ENCODE data around the gene ARFGEF3. TPM values are rescaled to one million over a fixed set of nuclear protein-coding genes. Genes with fewer than 3 reads are reported as not detected.

The ARFGEF3 gene
- total RNA-seq, 1 experiment from 2014 or later, result 5.2 TPM

DNA sequence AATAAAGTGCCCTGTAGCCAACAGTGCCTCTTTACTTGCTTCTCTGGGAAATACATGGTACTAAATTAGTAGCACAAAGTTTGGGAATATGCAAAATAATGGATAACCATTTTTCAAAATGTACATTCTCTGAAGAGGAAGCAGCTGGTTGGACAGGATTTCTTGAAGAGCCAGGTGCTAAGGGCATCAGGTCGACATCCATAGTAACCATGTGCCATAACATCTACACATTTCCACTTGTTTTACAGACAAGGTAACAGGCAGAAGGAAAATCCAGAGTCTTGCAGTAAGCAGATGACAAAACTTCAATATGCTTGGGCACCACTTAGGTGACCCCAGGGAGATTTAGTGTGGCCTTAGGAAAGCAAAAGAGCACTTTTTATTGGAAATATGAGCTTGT lies 179.4 kb downstream of the ARFGEF3 start:
- H3K4me3 Mint-ChIP-seq (ENCODE audit: unreplicated experiment), result no peak overlapping the region
- ChIA-PET POLR2A (no interaction called here), CTCF (no interaction called here)
- no peaks in the 10 kb centered on the region for H3K36me3 Mint-ChIP-seq (ENCODE audit: insufficient read depth, unreplicated experiment)
- Histone ChIP-seq H3K36me3 (ENCODE audit: control insufficient read depth, insufficient read depth, low read length) (no peaks in the 10 kb centered on the region), H3K4me1 (no peaks in the 10 kb centered on the region), H3K4me3 (ENCODE audit: low read depth, low read length) (no peak overlapping the region), H3K27me3 (replicated peaks; ENCODE audit: control insufficient read depth, insufficient read depth, low read length) (no peaks in the 10 kb centered on the region), H3K9me3 (no peaks in the 10 kb centered on the region)
- H3K27me3 Mint-ChIP-seq (ENCODE audit: insufficient read depth, unreplicated experiment), result no peaks in the 10 kb centered on the region
- no peak for DNase-seq
- no TSS peak for BruUV-seq (replicated peaks)
- intact Hi-C loops (cut with micrococcal nuclease; ENCODE audit: unreplicated experiment), result no loop called here
- H3K4me1 Mint-ChIP-seq (ENCODE audit: low read depth, unreplicated experiment), result no peaks in the 10 kb centered on the region
- H3K9me3 Mint-ChIP-seq (ENCODE audit: unreplicated experiment), result no peaks in the 10 kb centered on the region
- H3K27ac Mint-ChIP-seq (ENCODE audit: unreplicated experiment), result no peak overlapping the region
- TF ChIP-seq, protein P1, sequence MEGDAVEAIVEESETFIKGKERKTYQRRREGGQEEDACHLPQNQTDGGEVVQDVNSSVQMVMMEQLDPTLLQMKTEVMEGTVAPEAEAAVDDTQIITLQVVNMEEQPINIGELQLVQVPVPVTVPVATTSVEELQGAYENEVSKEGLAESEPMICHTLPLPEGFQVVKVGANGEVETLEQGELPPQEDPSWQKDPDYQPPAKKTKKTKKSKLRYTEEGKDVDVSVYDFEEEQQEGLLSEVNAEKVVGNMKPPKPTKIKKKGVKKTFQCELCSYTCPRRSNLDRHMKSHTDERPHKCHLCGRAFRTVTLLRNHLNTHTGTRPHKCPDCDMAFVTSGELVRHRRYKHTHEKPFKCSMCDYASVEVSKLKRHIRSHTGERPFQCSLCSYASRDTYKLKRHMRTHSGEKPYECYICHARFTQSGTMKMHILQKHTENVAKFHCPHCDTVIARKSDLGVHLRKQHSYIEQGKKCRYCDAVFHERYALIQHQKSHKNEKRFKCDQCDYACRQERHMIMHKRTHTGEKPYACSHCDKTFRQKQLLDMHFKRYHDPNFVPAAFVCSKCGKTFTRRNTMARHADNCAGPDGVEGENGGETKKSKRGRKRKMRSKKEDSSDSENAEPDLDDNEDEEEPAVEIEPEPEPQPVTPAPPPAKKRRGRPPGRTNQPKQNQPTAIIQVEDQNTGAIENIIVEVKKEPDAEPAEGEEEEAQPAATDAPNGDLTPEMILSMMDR (IDR thresholded peaks at IDR 0.05; ENCODE audit: insufficient read depth in 1 of 2, low read depth in 1 of 2, low read length in 1 of 2, severe bottlenecking in 1 of 2, unreplicated experiment in 1 of 2), result no peak

DNA sequence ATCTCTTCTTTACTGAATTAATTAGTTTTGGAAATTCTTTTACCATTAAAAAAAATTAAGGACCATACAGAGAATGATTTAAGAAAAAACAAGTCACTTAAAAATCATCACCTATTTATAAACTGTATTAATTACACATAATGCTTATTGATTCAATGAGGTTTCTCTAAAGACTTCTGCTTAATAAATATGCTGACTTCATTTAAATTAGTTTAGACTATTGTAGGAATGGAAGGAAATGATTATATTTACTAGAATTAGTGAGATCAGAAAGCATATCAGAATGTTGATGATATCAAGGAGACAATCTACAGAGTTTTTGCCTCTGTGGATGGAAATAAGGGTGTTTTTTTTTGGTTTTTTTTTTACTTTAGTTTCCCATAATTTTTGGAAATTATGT lies 181.4 kb downstream of the ARFGEF3 start:
- H3K27me3 Mint-ChIP-seq (ENCODE audit: insufficient read depth, unreplicated experiment), result no peaks in the 10 kb centered on the region
- no peaks in the 10 kb centered on the region for H3K36me3 Mint-ChIP-seq (ENCODE audit: insufficient read depth, unreplicated experiment)
- H3K27me3 ChIP-seq (replicated peaks; ENCODE audit: control insufficient read depth, insufficient read depth, low read length), result no peaks in the 10 kb centered on the region
- H3K36me3 ChIP-seq (ENCODE audit: control insufficient read depth, insufficient read depth, low read length), result no peaks in the 10 kb centered on the region
- H3K4me1 ChIP-seq, result no peaks in the 10 kb centered on the region
- TF ChIP-seq, protein P1 (IDR thresholded peaks at IDR 0.05; ENCODE audit: insufficient read depth in 1 of 2, low read depth in 1 of 2, low read length in 1 of 2, severe bottlenecking in 1 of 2, unreplicated experiment in 1 of 2), result no peak
- BruUV-seq (replicated peaks), result no TSS peak
- no peaks in the 10 kb centered on the region for H3K9me3 Mint-ChIP-seq (ENCODE audit: unreplicated experiment)
- H3K27ac Mint-ChIP-seq (ENCODE audit: unreplicated experiment), result no peak overlapping the region
- no peak for DNase-seq
- intact Hi-C loops (cut with micrococcal nuclease; ENCODE audit: unreplicated experiment), result no loop called here
- ChIA-PET CTCF (no interaction called here), POLR2A (no interaction called here)
- H3K4me1 Mint-ChIP-seq (ENCODE audit: low read depth, unreplicated experiment), result no peaks in the 10 kb centered on the region
- no peak overlapping the region for H3K4me3 Mint-ChIP-seq (ENCODE audit: unreplicated experiment)
- no peak overlapping the region for H3K4me3 ChIP-seq (ENCODE audit: low read depth, low read length)
- H3K9me3 ChIP-seq, result no peaks in the 10 kb centered on the region

DNA sequence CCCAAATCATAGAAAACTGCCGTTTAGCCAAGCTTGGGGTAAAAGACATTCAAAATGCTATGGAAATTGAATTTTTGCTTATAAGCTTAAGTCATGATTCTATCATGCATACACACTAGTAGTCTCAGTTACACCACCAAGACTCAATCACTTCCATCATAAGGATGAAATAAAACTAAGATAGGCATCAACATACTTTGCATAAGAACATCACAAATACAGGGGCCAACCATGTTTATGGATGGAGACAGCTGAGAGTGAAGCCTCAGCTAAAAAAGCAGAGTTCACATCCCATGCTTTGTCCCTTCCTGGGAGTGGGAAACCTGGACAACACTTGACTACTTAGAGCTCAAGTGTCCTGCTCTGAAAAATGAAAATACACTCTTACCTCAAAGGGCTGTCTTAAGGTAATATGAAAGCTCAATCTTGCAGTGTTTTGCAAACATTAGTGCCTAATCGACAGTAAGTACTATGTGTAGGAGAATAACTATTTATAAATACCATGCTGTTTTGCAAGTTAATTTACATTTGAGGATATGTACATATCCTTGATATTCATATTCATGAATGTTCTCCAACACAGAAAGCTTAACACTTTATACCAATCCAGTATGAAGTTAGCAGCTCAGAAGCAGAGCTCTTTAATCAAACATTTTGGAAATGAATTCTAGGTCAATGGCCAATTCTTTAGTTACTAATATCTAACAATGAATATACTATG lies 184.0 kb downstream of the ARFGEF3 start:
- intact Hi-C loops (cut with micrococcal nuclease; ENCODE audit: unreplicated experiment), result no loop called here
- H3K9me3 Mint-ChIP-seq (ENCODE audit: unreplicated experiment), result no peaks in the 10 kb centered on the region
- H3K4me3 Mint-ChIP-seq (ENCODE audit: unreplicated experiment), result no peak overlapping the region
- Histone ChIP-seq H3K4me3 (ENCODE audit: low read depth, low read length) (no peak overlapping the region), H3K27me3 (replicated peaks; ENCODE audit: control insufficient read depth, insufficient read depth, low read length) (no peaks in the 10 kb centered on the region), H3K4me1 (no peaks in the 10 kb centered on the region), H3K9me3 (no peaks in the 10 kb centered on the region), H3K36me3 (ENCODE audit: control insufficient read depth, insufficient read depth, low read length) (no peaks in the 10 kb centered on the region)
- H3K4me1 Mint-ChIP-seq (ENCODE audit: low read depth, unreplicated experiment), result no peaks in the 10 kb centered on the region
- H3K36me3 Mint-ChIP-seq (ENCODE audit: insufficient read depth, unreplicated experiment), result no peaks in the 10 kb centered on the region
- H3K27me3 Mint-ChIP-seq (ENCODE audit: insufficient read depth, unreplicated experiment), result no peaks in the 10 kb centered on the region
- CTCF ChIA-PET, result no interaction called here
- TF ChIP-seq, protein P1 (IDR thresholded peaks at IDR 0.05; ENCODE audit: insufficient read depth in 1 of 2, low read depth in 1 of 2, low read length in 1 of 2, severe bottlenecking in 1 of 2, unreplicated experiment in 1 of 2), result no peak
- no peak overlapping the region for H3K27ac Mint-ChIP-seq (ENCODE audit: unreplicated experiment)
- POLR2A ChIA-PET, result no interaction called here
- DNase-seq, result no peak
- BruUV-seq (replicated peaks), result no TSS peak
